ENCODE data around the gene TAOK1.

The TAOK1 gene

GRCh38 chr17:29346462-29346861 is 43.7 kb upstream of the TAOK1 start:
- no peak overlapping the region for H3K4me3 ChIP-seq (ENCODE audit: low read depth, low read length)
- CTCF ChIA-PET = no interaction called here
- POLR2A ChIA-PET = no interaction called here
- TF ChIP-seq CTCF (IDR thresholded peaks at IDR 0.05; ENCODE audit: insufficient read depth, low read length, missing control alignments) = no peak
- no peak for DNase-seq (ENCODE audit: low read depth, low spot score)

- no peak for TF ChIP-seq CTCF (IDR thresholded peaks at IDR 0.05; ENCODE audit: insufficient read depth, low read length, missing control alignments)
- H3K4me3 ChIP-seq (ENCODE audit: low read depth, low read length) = no peak overlapping the region
- ChIA-PET CTCF (interaction anchor here (1.3 to 1.5 kb wide), 3 partner anchors 22 to 270 kb away, joined by 3 to 8 read pairs (median 5); no protein-coding TSS in a partner anchor), POLR2A (interaction anchor here (0.7 kb wide), 2 partner anchors 54 to 329 kb away, joined by 3 read pairs; partner anchors contain the start of gene NUFIP2)
- no peak for DNase-seq (ENCODE audit: low read depth, low spot score)
These were observed 42.1 kb upstream of the TAOK1 start for GRCh38 chr17:29347831-29348629.

GRCh38 chr17:29349409-29349808 is 40.8 kb upstream of the TAOK1 start:
- no peak for DNase-seq (ENCODE audit: low read depth, low spot score)
- CTCF ChIA-PET = interaction anchor here (1.2 to 1.6 kb wide), 3 partner anchors 20 to 268 kb away, joined by 3 to 6 read pairs (median 3); no protein-coding TSS in a partner anchor
- no peak for TF ChIP-seq CTCF (IDR thresholded peaks at IDR 0.05; ENCODE audit: insufficient read depth, low read length, missing control alignments)
- POLR2A ChIA-PET = no interaction called here
- no peak overlapping the region for H3K4me3 ChIP-seq (ENCODE audit: low read depth, low read length)

GRCh38 chr17:29352146-29352545 is 38.0 kb upstream of the TAOK1 start:
- TF ChIP-seq CTCF (IDR thresholded peaks at IDR 0.05; ENCODE audit: insufficient read depth, low read length, missing control alignments) = no peak
- DNase-seq (ENCODE audit: low read depth, low spot score) = no peak
- POLR2A ChIA-PET = no interaction called here
- H3K4me3 ChIP-seq (ENCODE audit: low read depth, low read length) = no peak overlapping the region
- CTCF ChIA-PET = no interaction called here

- DNase-seq (ENCODE audit: low read depth, low spot score) = no peak
- ChIA-PET POLR2A (no interaction called here), CTCF (interaction anchor here (3.4 kb wide), 1 partner anchor 13 kb away, joined by 37 read pairs; no protein-coding TSS in a partner anchor)
- no peak for TF ChIP-seq CTCF (IDR thresholded peaks at IDR 0.05; ENCODE audit: insufficient read depth, low read length, missing control alignments)
- H3K4me3 ChIP-seq (ENCODE audit: low read depth, low read length) = no peak overlapping the region
These were observed 32.9 kb upstream of the TAOK1 start for GRCh38 chr17:29357232-29357631.

GRCh38 chr17:29357821-29358232 is 32.3 kb upstream of the TAOK1 start:
- no peak for TF ChIP-seq CTCF (IDR thresholded peaks at IDR 0.05; ENCODE audit: insufficient read depth, low read length, missing control alignments)
- no peak for DNase-seq (ENCODE audit: low read depth, low spot score)
- no peak overlapping the region for H3K4me3 ChIP-seq (ENCODE audit: low read depth, low read length)
- CTCF ChIA-PET = interaction anchor here (3.4 kb wide), 1 partner anchor 13 kb away, joined by 37 read pairs; no protein-coding TSS in a partner anchor
- POLR2A ChIA-PET = no interaction called here
